Measurements from ENCODE around the gene CCDC187.

CCDC187 gene

GRCh38 chr9:136345281-136346156 lies 41.6 kb upstream of the CCDC187 start:
- H3K36me3 ChIP-seq (ENCODE audit: control insufficient read depth in 1 of 2, insufficient read depth in 2 of 2, low read length in 2 of 2) = no peaks in the 10 kb centered on the region
- H3K4me3 ChIP-seq (ENCODE audit: low read depth in 1 of 2, low read length in 2 of 2) = no peak overlapping the region
- no peaks in the 10 kb centered on the region for H3K27me3 ChIP-seq (ENCODE audit: control insufficient read depth in 1 of 2, insufficient read depth in 2 of 2, low read length in 2 of 2)
- H3K27ac ChIP-seq (ENCODE audit: low read depth, low read length) = no peak overlapping the region
- no peak overlapping the region for H3K9ac ChIP-seq (ENCODE audit: low read depth in 1 of 2, low read length in 2 of 2)
- no peaks in the 10 kb centered on the region for H3K9me3 ChIP-seq (ENCODE audit: control insufficient read depth in 1 of 2, low read length in 2 of 2)
- H3K4me1 ChIP-seq (ENCODE audit: control insufficient read depth in 1 of 2, insufficient read depth in 2 of 2, low read length in 2 of 2) = peaks cover 7 to 8% of the 10 kb centered on the region in 2 donors

- no peaks in the 10 kb centered on the region for H3K27me3 ChIP-seq (ENCODE audit: control insufficient read depth in 1 of 2, insufficient read depth in 2 of 2, low read length in 2 of 2)
- no peak overlapping the region for H3K4me3 ChIP-seq (ENCODE audit: low read depth in 1 of 2, low read length in 2 of 2)
- no peaks in the 10 kb centered on the region for H3K36me3 ChIP-seq (ENCODE audit: control insufficient read depth in 1 of 2, insufficient read depth in 2 of 2, low read length in 2 of 2)
- no peaks in the 10 kb centered on the region for H3K9me3 ChIP-seq (ENCODE audit: control insufficient read depth in 1 of 2, low read length in 2 of 2)
- H3K27ac ChIP-seq (ENCODE audit: low read depth, low read length) = no peak overlapping the region
- no peak overlapping the region for H3K9ac ChIP-seq (ENCODE audit: low read depth in 1 of 2, low read length in 2 of 2)
- H3K4me1 ChIP-seq (ENCODE audit: control insufficient read depth in 1 of 2, insufficient read depth in 2 of 2, low read length in 2 of 2) = peaks cover 7 to 8% of the 10 kb centered on the region in 2 donors
Measured at GRCh38 chr9:136344544-136345280, 40.8 kb upstream of the CCDC187 start.

GRCh38 chr9:136343884-136344269 lies 40.0 kb upstream of the CCDC187 start:
- H3K9ac ChIP-seq (ENCODE audit: low read depth in 1 of 2, low read length in 2 of 2) = no peak overlapping the region
- peaks cover 7 to 8% of the 10 kb centered on the region in 2 donors for H3K4me1 ChIP-seq (ENCODE audit: control insufficient read depth in 1 of 2, insufficient read depth in 2 of 2, low read length in 2 of 2)
- no peaks in the 10 kb centered on the region for H3K27me3 ChIP-seq (ENCODE audit: control insufficient read depth in 1 of 2, insufficient read depth in 2 of 2, low read length in 2 of 2)
- no peak overlapping the region for H3K4me3 ChIP-seq (ENCODE audit: low read depth in 1 of 2, low read length in 2 of 2)
- H3K9me3 ChIP-seq (ENCODE audit: control insufficient read depth in 1 of 2, low read length in 2 of 2) = no peaks in the 10 kb centered on the region
- no peaks in the 10 kb centered on the region for H3K36me3 ChIP-seq (ENCODE audit: control insufficient read depth in 1 of 2, insufficient read depth in 2 of 2, low read length in 2 of 2)
- no peak overlapping the region for H3K27ac ChIP-seq (ENCODE audit: low read depth, low read length)

- no peaks in the 10 kb centered on the region for H3K36me3 ChIP-seq (ENCODE audit: control insufficient read depth in 1 of 2, insufficient read depth in 2 of 2, low read length in 2 of 2)
- H3K27me3 ChIP-seq (ENCODE audit: control insufficient read depth in 1 of 2, insufficient read depth in 2 of 2, low read length in 2 of 2) = no peaks in the 10 kb centered on the region
- H3K4me3 ChIP-seq (ENCODE audit: low read depth in 1 of 2, low read length in 2 of 2) = peak overlapping the region; percentile 32 to 43
- no peak overlapping the region for H3K27ac ChIP-seq (ENCODE audit: low read depth, low read length)
- peak overlapping the region in 1 of 2 donors; percentile 11 for H3K9ac ChIP-seq (ENCODE audit: low read depth in 1 of 2, low read length in 2 of 2)
- H3K4me1 ChIP-seq (ENCODE audit: control insufficient read depth in 1 of 2, insufficient read depth in 2 of 2, low read length in 2 of 2) = peaks cover 7 to 8% of the 10 kb centered on the region in 2 donors
- H3K9me3 ChIP-seq (ENCODE audit: control insufficient read depth in 1 of 2, low read length in 2 of 2) = no peaks in the 10 kb centered on the region
Measured at GRCh38 chr9:136343121-136343883, 39.4 kb upstream of the CCDC187 start.

GRCh38 chr9:136342181-136343120 lies 38.6 kb upstream of the CCDC187 start:
- Histone ChIP-seq H3K27me3 (ENCODE audit: control insufficient read depth in 1 of 2, insufficient read depth in 2 of 2, low read length in 2 of 2) (no peaks in the 10 kb centered on the region), H3K9me3 (ENCODE audit: control insufficient read depth in 1 of 2, low read length in 2 of 2) (no peaks in the 10 kb centered on the region), H3K36me3 (ENCODE audit: control insufficient read depth in 1 of 2, insufficient read depth in 2 of 2, low read length in 2 of 2) (no peaks in the 10 kb centered on the region), H3K9ac (ENCODE audit: low read depth in 1 of 2, low read length in 2 of 2) (peak overlapping the region in 1 of 2 donors; percentile 11), H3K4me3 (ENCODE audit: low read depth in 1 of 2, low read length in 2 of 2) (peak overlapping the region; percentile 32 to 43), H3K4me1 (ENCODE audit: control insufficient read depth in 1 of 2, insufficient read depth in 2 of 2, low read length in 2 of 2) (peaks cover 7 to 8% of the 10 kb centered on the region in 2 donors), H3K27ac (ENCODE audit: low read depth, low read length) (no peak overlapping the region)

GRCh38 chr9:136341769-136342168 lies 37.9 kb upstream of the CCDC187 start:
- Histone ChIP-seq H3K27me3 (ENCODE audit: control insufficient read depth in 1 of 2, insufficient read depth in 2 of 2, low read length in 2 of 2) (no peaks in the 10 kb centered on the region), H3K27ac (ENCODE audit: low read depth, low read length) (no peak overlapping the region), H3K4me3 (ENCODE audit: low read depth in 1 of 2, low read length in 2 of 2) (no peak overlapping the region), H3K9me3 (ENCODE audit: control insufficient read depth in 1 of 2, low read length in 2 of 2) (no peaks in the 10 kb centered on the region), H3K36me3 (ENCODE audit: control insufficient read depth in 1 of 2, insufficient read depth in 2 of 2, low read length in 2 of 2) (no peaks in the 10 kb centered on the region), H3K9ac (ENCODE audit: low read depth in 1 of 2, low read length in 2 of 2) (no peak overlapping the region), H3K4me1 (ENCODE audit: control insufficient read depth in 1 of 2, insufficient read depth in 2 of 2, low read length in 2 of 2) (peaks cover 7 to 8% of the 10 kb centered on the region in 2 donors)

- H3K9ac ChIP-seq (ENCODE audit: low read depth in 1 of 2, low read length in 2 of 2) = no peak overlapping the region
- no peaks in the 10 kb centered on the region for H3K36me3 ChIP-seq (ENCODE audit: control insufficient read depth in 1 of 2, insufficient read depth in 2 of 2, low read length in 2 of 2)
- H3K4me1 ChIP-seq (ENCODE audit: control insufficient read depth in 1 of 2, insufficient read depth in 2 of 2, low read length in 2 of 2) = peaks cover 7 to 8% of the 10 kb centered on the region in 2 donors
- H3K27me3 ChIP-seq (ENCODE audit: control insufficient read depth in 1 of 2, insufficient read depth in 2 of 2, low read length in 2 of 2) = no peaks in the 10 kb centered on the region
- no peaks in the 10 kb centered on the region for H3K9me3 ChIP-seq (ENCODE audit: control insufficient read depth in 1 of 2, low read length in 2 of 2)
- H3K4me3 ChIP-seq (ENCODE audit: low read depth in 1 of 2, low read length in 2 of 2) = no peak overlapping the region
- no peak overlapping the region for H3K27ac ChIP-seq (ENCODE audit: low read depth, low read length)
Measured at GRCh38 chr9:136341042-136341655, 37.3 kb upstream of the CCDC187 start.

- Histone ChIP-seq H3K36me3 (ENCODE audit: control insufficient read depth in 1 of 2, insufficient read depth in 2 of 2, low read length in 2 of 2) (no peaks in the 10 kb centered on the region), H3K27me3 (ENCODE audit: control insufficient read depth in 1 of 2, insufficient read depth in 2 of 2, low read length in 2 of 2) (no peaks in the 10 kb centered on the region), H3K4me1 (ENCODE audit: control insufficient read depth in 1 of 2, insufficient read depth in 2 of 2, low read length in 2 of 2) (peaks cover 7 to 8% of the 10 kb centered on the region in 2 donors), H3K9ac (ENCODE audit: low read depth in 1 of 2, low read length in 2 of 2) (no peak overlapping the region), H3K27ac (ENCODE audit: low read depth, low read length) (no peak overlapping the region), H3K4me3 (ENCODE audit: low read depth in 1 of 2, low read length in 2 of 2) (no peak overlapping the region), H3K9me3 (ENCODE audit: control insufficient read depth in 1 of 2, low read length in 2 of 2) (no peaks in the 10 kb centered on the region)
Measured at GRCh38 chr9:136340356-136341041, 36.6 kb upstream of the CCDC187 start.

- no peak overlapping the region for H3K4me3 ChIP-seq (ENCODE audit: low read depth in 1 of 2, low read length in 2 of 2)
- H3K36me3 ChIP-seq (ENCODE audit: control insufficient read depth in 1 of 2, insufficient read depth in 2 of 2, low read length in 2 of 2) = no peaks in the 10 kb centered on the region
- H3K27me3 ChIP-seq (ENCODE audit: control insufficient read depth in 1 of 2, insufficient read depth in 2 of 2, low read length in 2 of 2) = no peaks in the 10 kb centered on the region
- no peaks in the 10 kb centered on the region for H3K9me3 ChIP-seq (ENCODE audit: control insufficient read depth in 1 of 2, low read length in 2 of 2)
- H3K4me1 ChIP-seq (ENCODE audit: control insufficient read depth in 1 of 2, insufficient read depth in 2 of 2, low read length in 2 of 2) = peaks cover 7 to 8% of the 10 kb centered on the region in 2 donors
- H3K9ac ChIP-seq (ENCODE audit: low read depth in 1 of 2, low read length in 2 of 2) = no peak overlapping the region
- no peak overlapping the region for H3K27ac ChIP-seq (ENCODE audit: low read depth, low read length)
Measured at GRCh38 chr9:136339958-136340310, 36.0 kb upstream of the CCDC187 start.
